H1 (cell line): ENCODE data around the gene PCCA. TPM values are rescaled to one million over a fixed set of nuclear protein-coding genes. Genes with fewer than 3 reads are reported as not detected.
A peak's percentile ranks its signal among the peaks of the same experiment; 100 is the strongest.

Experiments used
- CTCF ChIA-PET: fragments of 300-600 bp; sonication (Branson Sonifier 250); formaldehyde crosslinking; loops from one replicate; lab custom pipeline; 2021; ENCODE audit not compliant: partially characterized antibody; lab: Charles Lee
- POLR2A ChIA-PET: fragments of 300-600 bp; sonication (Branson Sonifier 250); formaldehyde crosslinking; loops from one replicate; lab custom pipeline; 2021; ENCODE audit warnings: inconsistent platforms; ENCODE audit not compliant: partially characterized antibody; lab: Charles Lee
- DNase-seq, 2 experiments: peaks; one replicate each; pipeline versions ENCODE4 v3.0.0 to v3.0.0-alpha.2; 2010 to 2022; ENCODE audit warnings: low spot score in 2 of 2, low read depth in 1 of 2, mixed read lengths in 1 of 2
- FAIRE-seq: peaks from 2 replicates; lab custom pipeline; 2011; peaks lifted over from hg19 to GRCh38; lab: Jason Lieb, UNC
- H2AFZ ChIP-seq: 2 replicates; pipeline ENCODE4 v1.8.1; 2012; ENCODE audit warnings: low read length, inconsistent platforms
- H2AK5ac ChIP-seq: 2 replicates; pipeline ENCODE4 v1.6.1; 2013; ENCODE audit warnings: low read depth, low read length
- H2BK120ac ChIP-seq: replicated peaks from 2 replicates; pipeline ENCODE3; 2013; ENCODE audit warnings: low read depth, low read length, inconsistent platforms
- H2BK12ac ChIP-seq: 2 replicates; pipeline ENCODE4 v1.6.1; 2013; ENCODE audit warnings: low read depth, low read length
- H2BK15ac ChIP-seq: 2 replicates; pipeline ENCODE4 v1.6.1; 2013; ENCODE audit warnings: low read length
- H2BK20ac ChIP-seq: 2 replicates; pipeline ENCODE4 v1.6.1; 2013; ENCODE audit warnings: low read length
- H2BK5ac ChIP-seq: 2 replicates; pipeline ENCODE4 v1.6.1; 2013; ENCODE audit warnings: low read depth, low read length
- H3K14ac ChIP-seq: 2 replicates; pipeline ENCODE4 v1.6.1; 2013; ENCODE audit warnings: inconsistent platforms; ENCODE audit not compliant: insufficient read length
- H3K18ac ChIP-seq: 2 replicates; pipeline ENCODE4 v1.6.1; 2013; ENCODE audit warnings: low read length; ENCODE audit errors: extremely low read depth
- H3K23ac ChIP-seq: 2 replicates; pipeline ENCODE4 v1.6.1; 2013; ENCODE audit warnings: inconsistent platforms; ENCODE audit not compliant: insufficient read length
- H3K23me2 ChIP-seq: 2 replicates; pipeline ENCODE4 v1.6.1; 2013; ENCODE audit warnings: low read depth, low read length
- H3K27ac ChIP-seq: 2 replicates; pipeline ENCODE4 v1.6.1; 2011; ENCODE audit warnings: low read depth, low read length, inconsistent platforms
- H3K27me3 ChIP-seq, 4 experiments: replicated peaks in 1 of 4; 1 replicate in 1 of 4; 2 replicates in 3 of 4; pipeline versions ENCODE4 v1.6.1 to v1.8.1; 2011 to 2013; ENCODE audit warnings: low read length in 3 of 4, mild to moderate bottlenecking in 3 of 4, inconsistent platforms in 2 of 4, mixed read lengths in 2 of 4, moderate library complexity in 1 of 4; ENCODE audit not compliant: control insufficient read depth in 3 of 4, insufficient read depth in 3 of 4; ENCODE audit errors: extremely low read depth in 1 of 4
- H3K36me3 ChIP-seq, 4 experiments: 2 replicates each; pipeline versions ENCODE4 v1.6.1 to v1.8.1; 2011 to 2013; ENCODE audit warnings: mild to moderate bottlenecking in 4 of 4, low read length in 3 of 4, moderate library complexity in 2 of 4, control low read depth in 1 of 4, inconsistent platforms in 1 of 4; ENCODE audit not compliant: insufficient read depth in 4 of 4, control insufficient read depth in 2 of 4
- H3K4ac ChIP-seq: replicated peaks from 2 replicates; pipeline ENCODE3; 2013; ENCODE audit warnings: low read length, low read depth, mixed read lengths, inconsistent platforms; ENCODE audit not compliant: insufficient read length
- H3K4me1 ChIP-seq, 4 experiments: replicated peaks in 1 of 4; 1 replicate in 1 of 4; 2 replicates in 3 of 4; pipeline versions ENCODE4 v1.6.1 to v1.8.1; 2011 to 2013; ENCODE audit warnings: low read length in 3 of 4, inconsistent platforms in 2 of 4, mixed read lengths in 1 of 4; ENCODE audit not compliant: insufficient read depth in 4 of 4, control insufficient read depth in 3 of 4
- H3K4me2 ChIP-seq, 2 experiments: 2 replicates each; pipeline versions ENCODE4 v1.6.1 to v1.8.1; 2011 to 2013; ENCODE audit warnings: low read depth in 2 of 2, low read length in 2 of 2, control low read depth in 1 of 2, inconsistent platforms in 1 of 2, mild to moderate bottlenecking in 1 of 2; ENCODE audit not compliant: insufficient read depth in 1 of 2
- H3K4me3 ChIP-seq, 4 experiments: fragments of 200-600, 300-600 bp in 1 of 4; sonication (generic), shearing (Covaris generic), sonication (Bioruptor Twin) in 1 of 4; 2 replicates each; pipeline versions ENCODE4 v1.5.1 to v1.8.1; 2011 to 2016; ENCODE audit warnings: low read length in 4 of 4, low read depth in 3 of 4, control low read depth in 2 of 4, inconsistent platforms in 2 of 4, mild to moderate bottlenecking in 2 of 4, mixed read lengths in 1 of 4, moderate library complexity in 1 of 4; ENCODE audit not compliant: insufficient read depth in 2 of 4; ENCODE audit errors: extremely low read depth in 1 of 4
- H3K56ac ChIP-seq: replicated peaks from 2 replicates; pipeline ENCODE3; 2013; ENCODE audit warnings: low read depth, mild to moderate bottlenecking, mixed read lengths, low read length, inconsistent platforms; ENCODE audit not compliant: insufficient read length
- H3K79me1 ChIP-seq: 2 replicates; pipeline ENCODE4 v1.6.1; 2013; ENCODE audit warnings: low read depth, low read length, control low read depth
- H3K79me2 ChIP-seq, 2 experiments: 2 replicates each; pipeline versions ENCODE4 v1.6.1 to v1.8.1; 2012 to 2013; ENCODE audit warnings: low read length in 2 of 2, mild to moderate bottlenecking in 2 of 2, inconsistent platforms in 1 of 2; ENCODE audit not compliant: insufficient read depth in 2 of 2, control insufficient read depth in 1 of 2
- H3K9ac ChIP-seq, 4 experiments: replicated peaks in 1 of 4; 1 replicate in 1 of 4; 2 replicates in 3 of 4; pipeline versions ENCODE4 v1.6.1 to v1.8.1; 2011 to 2013; ENCODE audit warnings: low read depth in 3 of 4, low read length in 3 of 4, control low read depth in 2 of 4, mild to moderate bottlenecking in 2 of 4, moderate library complexity in 2 of 4, inconsistent platforms in 1 of 4; ENCODE audit errors: extremely low read depth in 1 of 4
- H3K9me3 ChIP-seq, 2 experiments: 2 replicates each; pipeline versions ENCODE4 v1.6.1 to v1.8.1; 2012 to 2013; ENCODE audit warnings: mild to moderate bottlenecking in 2 of 2, moderate library complexity in 2 of 2, control low read depth in 1 of 2, inconsistent platforms in 1 of 2, low read depth in 1 of 2, low read length in 1 of 2, mixed read lengths in 1 of 2; ENCODE audit not compliant: insufficient read depth in 2 of 2
- H4K20me1 ChIP-seq, 2 experiments: replicated peaks in 1 of 2; 2 replicates each; pipeline versions ENCODE3 to v1.8.1; 2011 to 2013; ENCODE audit warnings: inconsistent platforms in 2 of 2, low read length in 2 of 2, mild to moderate bottlenecking in 1 of 2; ENCODE audit not compliant: insufficient read depth in 2 of 2, control insufficient read depth in 1 of 2
- H4K5ac ChIP-seq: 2 replicates; pipeline ENCODE4 v1.6.1; 2013; ENCODE audit warnings: low read length, low read depth, mixed read lengths, inconsistent platforms; ENCODE audit not compliant: insufficient read length
- H4K8ac ChIP-seq: 2 replicates; pipeline ENCODE4 v1.8.0; 2013; ENCODE audit warnings: mild to moderate bottlenecking, moderate library complexity, low read length, inconsistent platforms; ENCODE audit not compliant: insufficient read depth; ENCODE audit errors: extremely low read depth
- H4K91ac ChIP-seq: replicated peaks from 2 replicates; pipeline ENCODE3; 2013; ENCODE audit warnings: low read length, mixed read lengths, inconsistent platforms; ENCODE audit not compliant: insufficient read length
- E2F6 ChIP-seq: IDR thresholded peaks from 2 replicates; pipeline ENCODE4 v1.6.1; 2012; ENCODE audit warnings: inconsistent platforms
- TBP ChIP-seq: IDR thresholded peaks from 2 replicates; pipeline ENCODE4 v1.6.1; 2011; ENCODE audit warnings: low read depth, low read length, improper control_type of control experiment
- WGBS, 2 experiments: shearing (Covaris generic) in 1 of 2; methylation state at CpG; one replicate each; pipeline versions ENCODE4 v1.1.6 to v1.1.7; 2013 to 2015; ENCODE audit warnings: low lambda C conversion rate in 2 of 2, mixed read lengths in 2 of 2, inconsistent platforms in 1 of 2, low coverage in 1 of 2, missing lambda C conversion rate in 1 of 2; ENCODE audit not compliant: insufficient replicate concordance in 2 of 2, insufficient coverage in 1 of 2, insufficient read length in 1 of 2; ENCODE audit errors: extremely low coverage in 1 of 2, missing lambda C conversion rate in 1 of 2; 5-methylcytosine and 5-hydroxymethylcytosine counted together
- polyA plus RNA-seq, 7 experiments: library from polyadenylated mRNA; depleted of rRNA in 3 of 7; stranded (reverse) in 5 of 7; unstranded in 2 of 7; fragments of >200 nt in 5 of 7; fragments of 200-250 nt in 2 of 7; gene quantifications; 1 replicate in 5 of 7; 2 replicates in 1 of 7; 4 replicates in 1 of 7; pipeline versions ENCODE4 v1.2.1 to v1.2.3, GENCODE V29; 2011 to 2013; ENCODE audit warnings: missing spikeins in 2 of 7, mixed read lengths in 2 of 7
- total RNA-seq: library from RNA; stranded (reverse); fragmentation: NEBNext Ultra II Directional; extraction: Animal tissue kit (Norgen Biotek cat#: 25700); gene quantifications from 2 replicates; pipeline ENCODE4 v1.2.1, GENCODE V29; 2021

The PCCA gene
- total and polyA plus RNA-seq, 2 of the 8 experiments (the other 6 are each of a cell fraction or from before 2014, with no cell fraction given), result 18.4 to 49.8 TPM

GRCh38 chr13:100395698-100396373 lies 306.9 kb downstream of the PCCA start:
- Histone ChIP-seq H3K79me1 (no peaks in the 10 kb centered on the region), H4K5ac (no peak overlapping the region), H2AK5ac (no peak overlapping the region; the same call in 1 of the 2 replicates), H3K27ac (no peak overlapping the region), H2BK5ac (no peak overlapping the region), H2BK15ac (no peak overlapping the region), H3K23me2 (no peaks in the 10 kb centered on the region), H2BK120ac (no peak overlapping the region), H3K4ac (no peak overlapping the region), H3K23ac (no peak overlapping the region), H2BK12ac (no peak overlapping the region), H2BK20ac (no peak overlapping the region), H2AFZ (no peak overlapping the region), H4K20me1 (no peaks in the 10 kb centered on the region), H3K9me3 (no peaks in the 10 kb centered on the region), H3K4me3 (no peak overlapping the region), H3K14ac (no peak overlapping the region), H4K91ac (no peak overlapping the region), H3K27me3 (no peaks in the 10 kb centered on the region), H3K4me1 (peaks cover 0 to 3% (median 1%) of the 10 kb centered on the region in 4 experiments; a peak in 4 of 7 replicates), H3K79me2 (no peaks in the 10 kb centered on the region), H3K4me2 (no peak overlapping the region), H4K8ac (no peak overlapping the region), H3K56ac (no peak overlapping the region), H3K18ac (no peak overlapping the region), H3K9ac (peak overlapping the region in 1 of 4 experiments; percentile 34; a peak in 1 of 7 replicates), H3K36me3 (no peaks in the 10 kb centered on the region)
- POLR2A ChIA-PET, result no interaction called here
- 79% methylated on average over 4 of the region's 4 CpGs; no CpG with 5 or more reads in 1 of the 2 experiments for WGBS, 2 experiments
- DNase-seq (no peak), FAIRE-seq (no peak)
- CTCF ChIA-PET, result interaction anchor here (1.8 to 3.0 kb wide), 2 partner anchors 115 to 118 kb away, joined by 8 to 19 read pairs; no protein-coding TSS in a partner anchor
- TF ChIP-seq TBP, result no peak
- no peak for TF ChIP-seq E2F6
